DOHH2 (cell line): ENCODE data around the gene CD2AP.

Experiments
- EZH2phosphoT487 ChIP-seq: fragments of 200-600 bp; sonication (generic); IDR thresholded peaks from 2 replicates; pipeline ENCODE4 v1.6.1; 2017; ENCODE audit warnings: borderline replicate concordance, mild to moderate bottlenecking, antibody characterized with exemption, low read length, moderate library complexity, mixed read lengths
- TF ChIP-seq, protein P1 (sequence below): fragments of 200-600 bp; sonication (generic); IDR thresholded peaks from one replicate; pipeline ENCODE4 v1.5.1; 2014; ENCODE audit warnings: antibody characterized with exemption, mild to moderate bottlenecking, low read depth, low read length; ENCODE audit not compliant: poor library complexity, severe bottlenecking

DNA sequence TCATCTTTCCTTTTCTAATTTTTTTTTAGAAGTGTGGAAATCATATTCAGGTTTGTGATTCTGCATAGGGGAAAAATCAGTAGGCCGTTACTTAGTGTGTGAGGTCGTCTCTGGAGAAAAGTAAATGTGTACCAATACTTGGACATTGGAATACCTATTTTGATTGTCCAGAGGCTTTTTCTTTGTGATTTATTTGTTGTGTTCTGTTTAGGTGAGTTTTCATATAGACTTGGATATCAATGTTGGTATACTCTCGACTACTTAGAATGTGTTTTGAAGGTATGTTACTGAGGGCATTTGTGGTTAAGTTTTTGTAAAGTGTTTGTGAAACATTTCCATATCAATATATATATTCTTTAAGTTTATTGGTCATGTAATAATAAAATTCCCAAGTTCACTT, 2.3 kb downstream of the CD2AP start:
- TF ChIP-seq, protein P1, sequence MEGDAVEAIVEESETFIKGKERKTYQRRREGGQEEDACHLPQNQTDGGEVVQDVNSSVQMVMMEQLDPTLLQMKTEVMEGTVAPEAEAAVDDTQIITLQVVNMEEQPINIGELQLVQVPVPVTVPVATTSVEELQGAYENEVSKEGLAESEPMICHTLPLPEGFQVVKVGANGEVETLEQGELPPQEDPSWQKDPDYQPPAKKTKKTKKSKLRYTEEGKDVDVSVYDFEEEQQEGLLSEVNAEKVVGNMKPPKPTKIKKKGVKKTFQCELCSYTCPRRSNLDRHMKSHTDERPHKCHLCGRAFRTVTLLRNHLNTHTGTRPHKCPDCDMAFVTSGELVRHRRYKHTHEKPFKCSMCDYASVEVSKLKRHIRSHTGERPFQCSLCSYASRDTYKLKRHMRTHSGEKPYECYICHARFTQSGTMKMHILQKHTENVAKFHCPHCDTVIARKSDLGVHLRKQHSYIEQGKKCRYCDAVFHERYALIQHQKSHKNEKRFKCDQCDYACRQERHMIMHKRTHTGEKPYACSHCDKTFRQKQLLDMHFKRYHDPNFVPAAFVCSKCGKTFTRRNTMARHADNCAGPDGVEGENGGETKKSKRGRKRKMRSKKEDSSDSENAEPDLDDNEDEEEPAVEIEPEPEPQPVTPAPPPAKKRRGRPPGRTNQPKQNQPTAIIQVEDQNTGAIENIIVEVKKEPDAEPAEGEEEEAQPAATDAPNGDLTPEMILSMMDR = no peak
- TF ChIP-seq EZH2phosphoT487 = no peak
